Testis (tissue), 2 donors: ENCODE data around the gene LRRK1.

Experiments
- CTCF ChIP-seq, 3 experiments: fragments of 450-650 bp in 2 of 3; fragments of 200-600 bp in 1 of 3; sonication (generic) in 1 of 3; IDR thresholded peaks; one replicate each; pipeline ENCODE4 v1.5.1; 2016 to 2019; ENCODE audit warnings: antibody characterized with exemption in 3 of 3, mild to moderate bottlenecking in 2 of 3, moderate library complexity in 1 of 3
- POLR2A ChIP-seq: fragments of 450-650 bp; IDR thresholded peaks from one replicate; pipeline ENCODE4 v1.6.1; 2017; ENCODE audit warnings: antibody characterized with exemption, mild to moderate bottlenecking, moderate library complexity

GRCh38 chr15:101024706-101025500 is 105.7 kb downstream of the LRRK1 start:
- TF ChIP-seq CTCF (IDR thresholded peaks at IDR 0.05) (no peak), POLR2A (no peak)
